HG03064 (cell line): ENCODE results near the gene RAP1GAP.

Experiments used
- ATAC-seq: cut with Tn5 transposase; IDR thresholded peaks from one replicate; pipeline ENCODE4 v1.9.1; 2021; ENCODE audit warnings: low read depth; ENCODE audit not compliant: unreplicated experiment

The RAP1GAP gene

DNA sequence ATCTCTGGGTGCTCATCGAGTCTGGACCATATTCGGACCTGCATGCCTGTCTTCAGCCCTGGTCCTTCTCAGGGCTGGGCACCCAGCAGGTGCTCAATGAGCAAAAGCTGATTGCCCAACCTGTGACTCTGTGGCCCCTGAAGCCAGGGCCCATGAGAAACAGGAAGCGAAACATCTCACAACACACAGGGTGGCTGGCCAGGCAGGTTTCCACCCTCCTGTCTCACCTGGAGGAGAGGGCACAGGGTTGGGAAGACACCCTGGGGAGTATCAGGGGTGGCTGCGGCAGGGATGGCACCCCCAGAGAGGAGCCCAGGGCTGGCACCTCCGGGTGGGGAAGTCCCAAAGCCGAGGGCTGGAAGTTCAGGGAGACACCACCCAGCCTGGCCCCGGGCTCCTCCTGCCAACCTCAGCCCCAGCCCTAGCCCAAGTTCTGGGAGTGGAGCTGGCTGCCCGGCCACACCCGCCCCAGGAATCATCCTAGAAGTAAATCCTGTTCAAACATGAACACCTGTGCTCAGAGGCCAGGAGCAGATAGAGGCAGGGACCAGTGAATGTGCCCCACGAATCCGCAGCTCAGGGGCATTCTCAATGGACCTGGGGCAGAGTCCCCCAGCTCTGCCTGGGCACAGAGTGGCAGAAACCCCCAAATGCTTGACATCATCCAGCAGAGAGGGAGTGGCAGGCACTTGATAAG, 54.6 kb downstream of the RAP1GAP start:
- ATAC-seq: no peak

DNA sequence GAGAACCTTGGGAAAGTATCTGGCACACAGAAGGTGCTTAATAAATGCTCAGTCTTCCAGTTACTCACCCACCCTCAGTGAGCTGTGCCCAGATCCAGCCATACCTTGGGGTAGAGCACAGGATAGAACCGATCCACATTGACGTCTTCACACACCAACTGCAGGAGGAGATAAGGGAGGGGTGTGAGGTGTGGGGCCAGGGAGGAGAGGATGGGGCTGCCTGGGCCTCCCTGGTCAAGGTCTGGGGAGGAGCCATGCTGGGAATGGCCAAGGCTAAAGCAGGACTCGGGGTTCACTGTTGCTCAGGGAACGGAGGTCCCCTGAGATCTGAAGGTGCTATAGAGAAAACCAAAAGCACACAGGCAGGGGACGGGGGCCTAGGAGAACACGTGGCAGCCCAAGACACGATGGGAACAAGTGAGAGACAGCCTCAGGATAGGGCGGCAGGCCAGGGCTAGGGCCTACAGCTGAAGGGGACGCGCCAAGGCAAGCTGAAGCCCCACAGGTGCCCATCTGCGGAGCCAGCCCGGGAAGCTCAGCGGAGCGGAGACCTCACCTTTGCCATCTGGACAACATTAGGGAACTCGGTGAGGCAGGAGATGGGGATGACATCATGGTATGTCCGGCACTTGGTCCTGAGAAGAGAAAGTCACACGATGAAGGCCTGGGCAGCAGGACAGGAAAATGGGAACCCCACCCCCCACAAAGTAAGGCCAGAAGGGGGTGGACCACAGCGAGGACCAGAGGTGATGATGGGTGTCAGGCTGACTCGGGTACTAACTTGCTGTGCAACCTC, 55.9 kb downstream of the RAP1GAP start:
- ATAC-seq: no peak

DNA sequence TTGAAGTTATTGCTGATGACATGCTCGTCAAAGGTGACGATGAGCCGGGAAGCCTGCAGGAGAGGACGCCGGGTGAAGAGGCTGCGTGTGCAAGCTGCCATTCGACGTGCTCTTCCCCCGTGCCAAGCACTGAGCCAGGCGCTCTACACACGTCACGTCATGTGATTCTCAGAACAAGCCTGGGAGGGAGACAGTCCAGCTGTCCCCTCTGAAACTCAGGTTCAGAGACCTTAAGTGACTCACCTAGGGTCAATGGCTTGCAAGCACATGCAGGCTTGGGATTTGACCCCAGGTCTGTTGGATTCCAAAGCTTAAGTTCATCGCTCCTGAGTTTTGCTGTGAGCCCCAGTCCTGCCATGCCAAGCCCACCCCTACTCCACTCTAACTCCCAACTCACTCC, 57.1 kb downstream of the RAP1GAP start:
- no peak for ATAC-seq

DNA sequence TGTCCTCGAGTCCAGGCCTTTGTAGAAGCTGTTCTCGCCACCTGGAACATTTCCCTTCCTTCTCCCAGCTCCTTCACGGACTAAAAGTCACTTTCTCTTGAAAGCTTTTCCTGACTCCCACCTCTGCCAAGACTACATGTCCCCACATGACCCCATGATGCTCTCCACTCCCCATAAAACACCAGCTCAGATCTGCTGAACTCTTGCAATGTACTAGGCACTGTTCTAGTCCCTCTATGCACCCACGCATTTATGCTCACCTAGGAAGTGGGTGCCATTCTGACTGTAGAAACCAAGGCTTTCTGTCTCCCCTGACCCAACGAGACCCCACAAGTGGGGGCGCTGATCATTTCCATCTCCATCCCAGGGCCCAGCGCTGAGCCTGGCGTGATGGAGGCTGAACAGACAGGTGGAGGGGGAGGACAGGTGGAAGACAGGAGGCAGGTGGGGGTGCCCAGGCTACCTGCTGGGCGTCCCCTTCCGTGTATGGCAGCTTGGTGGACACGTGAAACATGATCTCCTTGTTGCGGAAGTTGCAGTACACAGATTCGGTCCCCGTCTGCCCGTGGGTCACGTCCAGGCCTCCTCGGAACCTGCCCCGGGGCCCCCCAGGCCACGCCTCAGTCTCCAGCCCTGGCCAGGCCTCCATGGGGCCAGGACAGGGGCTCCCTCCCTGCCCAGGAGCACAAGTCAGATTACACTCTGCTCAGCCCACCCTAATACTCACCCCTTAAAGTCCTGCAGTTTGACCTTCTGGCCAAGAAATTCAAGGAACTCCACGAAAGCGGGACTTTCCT, 58.0 kb downstream of the RAP1GAP start:
- no peak for ATAC-seq

DNA sequence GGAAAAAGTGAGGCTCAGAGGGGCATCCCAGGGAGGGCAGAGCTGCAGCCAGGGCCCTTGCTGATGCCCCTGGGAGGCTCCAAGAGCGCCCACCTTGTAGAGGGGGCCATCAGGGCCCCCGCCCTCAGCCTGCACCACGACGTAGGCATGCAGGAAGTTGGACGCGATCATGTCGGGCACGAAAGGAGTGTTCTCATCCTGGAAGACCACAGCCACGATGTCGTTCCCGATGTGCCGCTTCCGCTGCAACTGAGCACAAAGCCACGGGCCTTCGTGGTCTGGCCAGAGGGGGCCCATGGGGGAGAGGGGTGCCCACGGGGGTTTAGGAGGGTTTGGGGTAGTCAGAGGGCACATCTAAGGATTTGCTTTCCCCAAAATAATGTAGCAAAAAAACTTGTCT, 59.1 kb downstream of the RAP1GAP start:
- ATAC-seq: no peak

DNA sequence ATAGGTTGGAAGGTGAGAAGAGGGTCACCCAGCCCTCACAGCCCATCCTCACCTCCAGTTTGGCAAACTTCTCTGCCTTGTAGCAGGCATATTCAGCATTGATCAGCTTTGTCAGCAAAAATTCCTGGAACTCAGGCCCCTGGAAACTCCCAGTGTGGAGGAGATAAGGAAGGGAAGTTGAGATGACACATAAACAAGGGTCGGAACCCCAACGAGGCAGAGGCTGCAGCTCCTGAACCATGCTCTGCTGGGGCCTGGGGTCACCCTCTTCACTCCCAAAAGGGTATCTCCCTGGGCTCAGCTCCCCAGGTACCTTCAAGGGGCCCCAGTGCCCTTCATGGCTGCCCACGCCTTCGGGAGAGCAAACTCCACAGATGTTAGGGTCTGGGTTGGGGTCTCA, 60.4 kb downstream of the RAP1GAP start:
- no peak for ATAC-seq

DNA sequence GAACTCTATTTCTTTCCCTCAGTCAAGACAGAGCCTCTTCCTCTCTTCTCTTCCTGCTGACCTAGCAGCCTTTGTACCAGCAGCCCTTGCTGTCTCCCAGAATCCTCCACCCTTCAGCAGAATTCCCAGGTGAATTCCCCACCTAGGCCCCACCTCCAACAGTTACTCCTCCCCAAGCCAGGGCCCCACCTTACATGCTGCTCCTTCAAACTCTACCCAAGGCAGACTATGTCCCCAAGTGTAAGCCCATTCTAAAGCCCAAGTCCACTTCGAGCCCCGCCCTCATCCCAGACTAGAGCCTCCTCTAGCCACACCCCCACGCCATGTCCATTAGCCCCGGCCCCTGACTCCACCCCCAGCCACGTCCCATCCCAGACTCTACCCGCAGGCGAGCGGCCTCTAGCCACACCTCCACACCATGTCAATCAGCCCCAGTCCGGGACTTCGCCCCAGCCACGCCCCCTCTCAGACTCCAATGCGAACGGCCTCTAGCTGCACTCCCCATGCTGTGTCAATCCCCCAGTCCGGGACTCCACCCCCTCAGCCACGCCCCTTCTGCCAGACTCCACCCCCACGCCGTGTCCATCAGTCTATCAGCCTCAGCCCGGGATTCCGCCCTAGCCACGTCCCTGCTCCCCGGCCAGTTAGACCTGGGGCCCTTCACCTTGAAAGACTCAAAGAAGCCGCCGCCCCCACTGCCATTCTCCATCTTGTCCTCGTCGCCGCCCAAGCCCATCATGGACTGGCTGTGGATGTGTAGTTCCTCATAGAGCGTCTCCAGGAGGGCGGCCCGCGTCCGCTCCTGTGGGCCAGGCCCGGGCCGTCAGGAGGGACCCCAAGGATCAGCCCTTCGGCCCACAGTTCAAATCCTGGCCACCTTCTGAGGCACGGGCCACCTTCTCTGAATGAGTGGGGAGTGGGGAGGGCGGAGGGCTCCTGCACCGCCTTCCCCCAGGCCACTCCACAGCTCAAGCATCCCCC, 61.3 kb downstream of the RAP1GAP start:
- no peak for ATAC-seq

DNA sequence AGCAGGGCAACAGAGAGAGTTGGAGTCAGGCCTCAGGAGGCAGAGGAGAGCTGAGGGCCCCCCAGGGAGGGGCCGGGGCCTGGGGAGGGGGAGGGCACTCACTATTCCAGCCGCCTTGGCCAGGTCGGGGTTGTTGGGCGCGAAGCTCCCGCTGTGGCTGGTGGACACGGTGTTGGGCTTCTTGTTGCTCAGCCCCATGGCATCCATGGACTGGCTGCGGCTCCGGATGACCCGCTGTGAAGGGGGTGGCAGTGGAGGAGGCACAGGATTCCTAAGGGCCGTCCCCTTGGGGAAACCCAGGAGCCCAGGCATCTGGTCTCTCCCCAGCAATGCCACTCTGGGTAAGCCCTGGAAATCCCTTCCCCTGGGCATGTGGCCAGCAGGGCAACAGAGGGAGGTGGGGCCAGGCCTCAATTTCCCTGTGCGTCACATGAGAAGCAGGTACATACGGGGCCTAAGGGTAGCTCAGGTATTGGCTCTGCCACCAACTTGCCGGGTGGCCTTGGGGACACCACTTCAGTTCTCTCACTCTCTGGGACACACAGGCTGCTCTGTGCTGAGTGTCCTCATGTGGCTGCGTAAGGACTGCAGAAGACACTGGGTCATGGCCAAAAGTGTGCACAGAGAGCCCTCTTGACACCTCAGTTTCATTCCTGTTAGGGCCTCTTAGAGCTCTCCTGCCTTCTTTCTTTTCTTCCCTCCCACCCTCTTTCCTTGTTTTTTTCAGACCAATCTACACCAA, 63.0 kb downstream of the RAP1GAP start:
- ATAC-seq: no peak

DNA sequence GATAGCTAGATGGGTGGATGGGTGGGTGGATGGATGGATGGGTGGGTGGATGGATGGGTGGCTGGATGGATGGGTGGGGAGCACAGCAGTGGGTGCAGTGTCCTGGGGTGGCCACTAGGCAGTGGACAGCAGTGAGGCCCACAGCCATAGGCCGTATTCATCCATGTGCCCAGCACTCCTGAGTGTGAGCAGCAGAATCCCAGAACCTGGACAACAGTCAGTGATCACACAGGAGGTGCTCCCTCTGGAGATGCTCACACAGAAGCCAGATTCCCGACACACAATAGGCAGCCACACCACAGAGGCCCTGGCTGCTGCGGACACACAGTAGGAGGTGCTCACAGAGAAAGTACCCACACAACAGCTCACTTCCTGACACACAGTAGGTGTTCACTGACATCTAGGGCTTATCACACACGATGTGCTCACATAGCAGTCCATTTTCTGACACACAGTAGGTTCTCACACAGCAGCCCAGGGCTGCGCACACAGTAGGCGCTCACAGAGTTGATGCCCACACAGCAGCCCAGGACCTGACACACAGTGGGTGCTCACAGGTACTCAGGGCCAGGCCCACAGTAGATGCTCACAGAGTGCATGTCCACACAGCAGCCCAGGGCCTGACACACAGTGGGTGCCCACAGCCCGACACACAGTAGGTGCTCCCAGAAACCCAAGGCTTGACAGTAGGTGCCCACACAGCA, 64.0 kb downstream of the RAP1GAP start:
- no peak for ATAC-seq

DNA sequence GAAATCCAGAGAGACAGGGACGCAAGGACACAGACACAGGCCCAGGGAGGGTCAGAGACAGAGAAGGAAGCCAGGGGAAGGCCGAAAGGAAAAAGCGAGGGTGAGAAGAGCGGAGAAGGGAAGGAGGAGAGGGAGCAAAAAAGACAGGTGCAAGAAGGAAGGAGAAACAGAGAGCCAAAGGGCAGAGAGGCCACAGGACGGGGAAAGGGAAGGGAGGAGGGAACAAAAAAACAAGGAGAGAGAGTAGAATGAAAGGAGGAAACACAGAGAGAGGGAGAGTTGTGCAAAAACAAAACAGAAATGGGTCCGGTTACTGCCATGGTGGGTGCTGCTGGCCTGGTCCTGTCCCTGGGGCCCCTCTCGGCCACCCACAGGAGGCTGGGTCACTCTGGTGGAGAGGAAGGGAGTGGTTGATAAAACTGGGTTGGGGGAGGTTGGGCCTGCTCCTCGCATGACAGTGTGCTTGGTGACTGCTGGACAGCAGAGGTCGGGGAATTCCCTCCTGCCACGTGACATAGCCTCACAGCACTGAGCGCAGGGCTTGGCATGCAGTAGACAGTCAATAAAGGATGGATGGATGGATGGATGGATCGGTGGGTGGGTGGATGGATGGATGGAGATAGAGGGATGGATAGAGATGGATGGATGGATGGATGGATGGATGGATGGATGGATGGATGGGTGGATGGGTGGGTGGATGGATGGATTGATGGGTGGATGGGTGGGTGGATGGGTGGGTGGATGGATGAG, 64.8 kb downstream of the RAP1GAP start:
- ATAC-seq: no peak

DNA sequence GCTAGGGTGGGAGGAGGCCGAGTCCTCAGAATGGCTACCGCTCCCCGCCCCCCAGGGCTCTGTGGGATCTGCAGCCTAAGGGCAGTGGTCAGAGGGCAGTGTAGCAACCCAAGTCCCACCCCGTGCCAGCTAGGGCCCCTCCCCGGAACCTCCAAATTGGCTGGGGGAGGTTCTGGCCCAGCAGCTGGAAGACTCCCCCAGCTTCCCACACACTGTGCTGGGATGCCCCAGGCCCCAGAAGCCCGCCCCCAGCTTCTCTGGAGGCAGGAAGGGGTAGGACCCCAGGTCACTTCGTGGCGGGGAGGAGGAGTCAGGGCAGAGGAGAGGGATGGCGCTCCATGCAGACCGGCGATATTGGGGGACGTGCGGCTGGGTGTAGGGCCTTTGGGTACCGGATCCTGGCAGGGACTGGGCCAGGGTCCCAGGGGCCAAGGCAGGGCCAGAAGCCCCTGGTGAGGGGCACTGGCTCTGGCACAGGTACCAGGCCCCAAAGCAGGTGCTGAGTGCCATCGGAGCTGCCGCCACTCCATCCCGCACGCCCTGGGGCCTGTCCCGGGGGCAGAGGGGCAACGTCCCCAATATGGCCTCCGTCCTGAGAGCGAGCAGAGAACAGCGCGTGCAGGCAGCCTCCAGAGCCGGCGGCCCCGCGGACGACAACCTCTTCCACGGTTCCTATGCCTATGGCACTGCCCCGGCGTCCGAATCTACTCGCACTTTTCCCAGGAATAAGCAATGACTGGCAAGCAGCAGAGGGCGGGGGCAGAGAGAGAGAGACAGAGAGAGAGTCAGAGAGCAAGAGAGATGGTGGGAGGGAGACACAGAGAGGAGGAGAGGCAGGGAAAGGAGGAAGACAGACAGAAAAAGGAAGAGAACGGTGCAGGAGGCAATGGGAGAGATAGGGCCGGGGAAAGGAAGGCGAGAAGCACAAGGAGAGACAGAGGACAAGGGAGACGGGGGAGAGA, 65.7 kb downstream of the RAP1GAP start:
- no peak for ATAC-seq

DNA sequence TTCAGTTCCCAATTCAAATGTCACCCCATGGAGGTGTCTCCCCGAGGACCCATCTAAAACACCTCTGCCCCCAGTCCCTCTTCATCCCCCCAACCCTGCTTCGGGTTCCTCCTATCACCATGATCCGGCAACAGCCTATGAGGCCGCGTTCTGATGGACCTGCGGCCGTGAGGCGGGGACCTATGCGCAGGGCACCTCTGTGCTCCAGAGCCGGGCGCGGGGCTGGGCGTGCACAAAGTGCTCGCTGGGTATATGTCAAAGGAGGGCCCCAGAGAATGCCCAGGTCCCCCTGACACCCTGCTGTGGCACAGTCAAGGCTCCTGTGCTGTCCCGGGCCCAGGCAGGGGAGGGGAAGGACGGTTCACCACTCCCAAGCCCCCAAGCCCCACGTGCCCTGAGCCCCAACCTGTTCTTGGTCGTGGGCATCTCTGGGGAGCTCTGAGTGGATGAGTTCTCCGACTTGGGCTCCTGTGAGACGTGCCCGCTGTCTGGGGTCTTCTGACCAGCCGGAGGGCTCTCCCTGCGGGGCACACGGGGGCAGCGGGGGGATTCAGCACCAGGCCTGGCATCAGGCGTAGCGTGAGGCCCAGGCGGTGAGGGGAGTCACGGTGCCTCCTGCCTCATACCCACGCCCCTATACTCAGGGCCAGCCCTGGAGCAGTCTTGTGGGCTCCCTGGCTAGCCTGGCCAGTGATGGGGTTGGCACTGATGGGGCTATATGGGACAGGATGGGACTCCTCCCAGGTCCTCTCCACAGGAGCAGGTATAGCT, 67.7 kb downstream of the RAP1GAP start:
- ATAC-seq: no peak

DNA sequence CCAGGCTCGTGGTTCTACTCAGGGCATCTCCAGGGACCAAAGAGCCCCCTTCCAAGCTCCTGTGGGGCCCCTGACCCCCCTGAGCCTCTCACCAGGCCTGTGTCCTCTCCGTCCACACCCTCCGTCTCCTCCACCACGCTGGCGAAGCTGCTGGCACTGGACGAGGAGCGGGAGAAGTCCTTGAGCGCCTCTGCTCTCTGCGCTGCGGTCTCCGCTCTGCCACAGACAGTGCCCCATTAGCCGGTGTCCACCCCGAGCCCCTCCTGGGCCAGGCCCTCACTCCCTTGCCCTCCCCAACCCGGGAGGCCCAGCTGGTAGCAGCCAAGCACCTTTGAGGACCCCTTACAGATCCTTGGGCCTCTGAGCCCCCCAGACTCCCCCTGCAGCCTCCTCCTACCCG, 69.8 kb downstream of the RAP1GAP start:
- no peak for ATAC-seq

DNA sequence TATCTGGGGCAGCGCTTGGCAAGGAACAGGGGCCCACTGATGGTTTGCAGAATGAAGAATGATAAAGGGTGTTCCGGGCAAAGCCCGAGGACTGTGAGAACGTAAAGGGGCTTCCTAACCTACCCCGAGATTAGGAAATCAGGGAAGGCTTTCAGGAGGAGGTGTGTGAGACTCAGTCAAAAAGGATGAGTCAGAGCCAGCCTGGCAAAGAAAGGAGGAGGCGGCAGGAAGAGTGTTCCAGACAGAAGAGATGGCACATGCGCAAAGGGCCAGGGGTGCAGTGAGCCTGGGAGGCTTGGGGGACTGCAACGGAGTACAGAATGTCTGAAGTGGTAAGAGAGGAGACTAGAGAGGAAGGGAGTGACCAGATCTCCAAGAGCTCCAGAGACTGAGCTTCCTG, 70.3 kb downstream of the RAP1GAP start:
- no peak for ATAC-seq

DNA sequence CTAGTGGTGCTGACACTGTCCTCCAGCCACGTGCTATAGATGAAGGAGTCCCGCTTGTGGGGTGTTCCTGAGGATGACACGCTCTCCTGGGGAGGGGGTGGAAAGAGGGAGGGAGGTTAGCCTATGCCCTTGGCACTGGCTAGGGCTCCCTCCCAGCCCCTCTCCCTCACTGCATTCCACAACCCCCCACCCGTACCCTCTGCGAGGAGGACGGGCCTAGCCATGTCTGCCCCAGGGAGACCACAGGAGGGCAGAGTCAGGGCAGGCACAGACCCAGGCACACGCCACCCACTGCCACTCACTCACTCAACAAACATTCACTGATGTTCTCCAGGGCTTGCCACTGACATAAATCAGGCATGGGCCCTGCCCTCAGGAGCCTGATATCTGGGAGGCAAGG, 70.7 kb downstream of the RAP1GAP start:
- no peak for ATAC-seq

DNA sequence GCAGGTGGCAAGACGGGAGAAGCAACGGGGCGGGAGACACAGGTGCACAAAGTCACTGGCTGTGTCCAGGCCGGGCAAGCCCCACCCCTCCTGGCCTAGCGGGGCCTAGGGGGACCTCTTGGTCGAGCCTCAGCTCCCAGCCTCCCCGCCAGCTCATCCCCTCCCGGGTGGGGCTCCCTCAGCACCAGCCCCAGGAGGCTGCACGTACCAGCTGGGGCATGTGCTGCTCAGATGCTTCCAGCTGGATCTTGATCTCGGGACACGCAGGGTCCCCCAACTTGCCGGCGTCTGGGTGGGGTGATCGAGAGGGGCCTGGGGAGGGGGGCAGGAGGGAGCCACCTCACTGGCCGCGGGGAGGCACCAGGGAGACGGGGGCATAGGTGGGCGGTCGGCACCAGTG, 71.4 kb downstream of the RAP1GAP start:
- no peak for ATAC-seq
